Suprapubic skin (tissue), 4 donors: ENCODE results near the gene SMIM41. TPM values are rescaled to one million over a fixed set of nuclear protein-coding genes. Genes with fewer than 3 reads are reported as not detected.
A peak's percentile ranks its signal among the peaks of the same experiment; 100 is the strongest.

ENCODE experiments used
- DNase-seq, 2 donors: peaks; one replicate each; pipeline ENCODE4 v3.0.0-alpha.2; 2019; ENCODE audit warnings: low spot score in 2 of 2
- H3K27ac ChIP-seq: fragments of 200-600 bp; sonication (generic); one replicate; pipeline ENCODE4 v1.5.1; 2019
- H3K27me3 ChIP-seq: fragments of 200-600 bp; sonication (generic); one replicate; pipeline ENCODE4 v1.5.1; 2019
- H3K36me3 ChIP-seq: fragments of 200-600 bp; sonication (generic); one replicate; pipeline ENCODE4 v1.5.1; 2019
- H3K4me1 ChIP-seq: fragments of 200-600 bp; sonication (generic); one replicate; pipeline ENCODE4 v1.5.1; 2019
- H3K4me3 ChIP-seq: fragments of 200-600 bp; sonication (generic); one replicate; pipeline ENCODE4 v1.5.1; 2019; ENCODE audit warnings: mild to moderate bottlenecking
- H3K9me3 ChIP-seq: fragments of 200-600 bp; sonication (generic); one replicate; pipeline ENCODE4 v1.5.1; 2019
- CTCF ChIP-seq, 2 donors: fragments of 200-600 bp in 1 of 2; fragments of 450-650 bp in 1 of 2; sonication (generic) in 1 of 2; IDR thresholded peaks; one replicate each; pipeline ENCODE4 v1.5.1; 2016 to 2019; ENCODE audit warnings: antibody characterized with exemption in 2 of 2, mild to moderate bottlenecking in 1 of 2, moderate library complexity in 1 of 2
- EP300 ChIP-seq: sonication (generic); formaldehyde crosslinking; IDR thresholded peaks from one replicate; pipeline ENCODE4 v1.6.1; 2017; ENCODE audit warnings: antibody characterized with exemption
- POLR2A ChIP-seq, 2 donors: fragments of 450-650 bp; IDR thresholded peaks; one replicate each; pipeline ENCODE4 v1.6.1; 2017; ENCODE audit warnings: antibody characterized with exemption in 2 of 2, mild to moderate bottlenecking in 2 of 2, moderate library complexity in 2 of 2
- POLR2AphosphoS5 ChIP-seq, 3 donors: sonication (generic); formaldehyde crosslinking; IDR thresholded peaks; one replicate each; pipeline ENCODE4 v1.6.1; 2017; ENCODE audit warnings: antibody characterized with exemption in 3 of 3
- WGBS: methylation state at CpG from one replicate; pipeline ENCODE4 v1.1.5; 2018; 5-methylcytosine and 5-hydroxymethylcytosine counted together
- total RNA-seq, 4 donors: library from RNA; depleted of rRNA; stranded (reverse); fragments of >200 nt; gene quantifications; one replicate each; pipeline ENCODE4 v1.1.0, GENCODE V29; 2016

The SMIM41 gene
- total RNA-seq, 4 donors from 2014 or later, result 0.51 to 0.57 TPM; not detected in 2

GRCh38 chr12:52045794-52046199 lies 33.7 kb upstream of the SMIM41 start:
- Histone ChIP-seq H3K36me3 (no peaks in the 10 kb centered on the region), H3K27me3 (no peaks in the 10 kb centered on the region), H3K27ac (peak overlapping the region; percentile 74), H3K4me3 (no peak overlapping the region), H3K9me3 (no peaks in the 10 kb centered on the region), H3K4me1 (peaks cover 66% of the 10 kb centered on the region)
- no peak for DNase-seq
- 67% methylated on average over 1 of the region's 4 CpGs for WGBS
- TF ChIP-seq CTCF (IDR thresholded peaks at IDR 0.05) (no peak), POLR2A (IDR thresholded peaks at IDR 0.05) (no peak), EP300 (no peak)

- peaks cover 63% of the 10 kb centered on the region for H3K4me1 ChIP-seq
- 84% methylated on average over 7 of the region's 7 CpGs for WGBS
- no peak overlapping the region for H3K27ac ChIP-seq
Observed at GRCh38 chr12:52046859-52047258, 32.6 kb upstream of the SMIM41 start.

GRCh38 chr12:52049286-52049685 lies 30.2 kb upstream of the SMIM41 start:
- H3K4me1 ChIP-seq, result peaks cover 64% of the 10 kb centered on the region
- TF ChIP-seq EP300 (no peak), CTCF (IDR thresholded peaks at IDR 0.05) (no peak), POLR2AphosphoS5 (IDR thresholded peaks at IDR 0.05) (no peak), POLR2A (IDR thresholded peaks at IDR 0.05) (no peak)
- 76% methylated on average over 4 of the region's 4 CpGs for WGBS
- no peaks in the 10 kb centered on the region for H3K9me3 ChIP-seq
- no peak overlapping the region for H3K27ac ChIP-seq
- no peak for DNase-seq
- no peaks in the 10 kb centered on the region for H3K27me3 ChIP-seq
- no peak overlapping the region for H3K4me3 ChIP-seq
- peaks cover 8% of the 10 kb centered on the region for H3K36me3 ChIP-seq

More at GRCh38 chr12:52046859-52047258, 32.6 kb upstream of the SMIM41 start:
- Histone ChIP-seq H3K27me3 (no peaks in the 10 kb centered on the region), H3K4me3 (no peak overlapping the region), H3K36me3 (no peaks in the 10 kb centered on the region), H3K9me3 (no peaks in the 10 kb centered on the region)
- DNase-seq, result no peak
- TF ChIP-seq POLR2AphosphoS5 (IDR thresholded peaks at IDR 0.05) (no peak), CTCF (IDR thresholded peaks at IDR 0.05) (no peak), EP300 (no peak), POLR2A (IDR thresholded peaks at IDR 0.05) (no peak)

- no peaks in the 10 kb centered on the region for H3K27me3 ChIP-seq
- peaks cover 60% of the 10 kb centered on the region for H3K4me1 ChIP-seq
- H3K36me3 ChIP-seq, result peaks cover 11% of the 10 kb centered on the region
- no peak for DNase-seq
- no peaks in the 10 kb centered on the region for H3K9me3 ChIP-seq
- no peak overlapping the region for H3K4me3 ChIP-seq
- 85% methylated on average over 5 of the region's 5 CpGs for WGBS
- TF ChIP-seq EP300, result no peak
- TF ChIP-seq POLR2AphosphoS5 (IDR thresholded peaks at IDR 0.05), result no peak
- TF ChIP-seq POLR2A (IDR thresholded peaks at IDR 0.05), result no peak
- TF ChIP-seq CTCF (IDR thresholded peaks at IDR 0.05), result no peak
- peak overlapping the region; percentile 95 for H3K27ac ChIP-seq
Observed at GRCh38 chr12:52049688-52050087, 29.8 kb upstream of the SMIM41 start.

GRCh38 chr12:52050116-52050757 lies 29.3 kb upstream of the SMIM41 start:
- TF ChIP-seq CTCF (IDR thresholded peaks at IDR 0.05), result no peak
- TF ChIP-seq POLR2A (IDR thresholded peaks at IDR 0.05), result no peak
- peak in 1 of 3 donors; percentile 54 for TF ChIP-seq POLR2AphosphoS5 (IDR thresholded peaks at IDR 0.05)
- Histone ChIP-seq H3K4me3 (peak overlapping the region; percentile 74), H3K36me3 (peaks cover 17% of the 10 kb centered on the region), H3K27me3 (no peaks in the 10 kb centered on the region), H3K9me3 (no peaks in the 10 kb centered on the region), H3K27ac (peak overlapping the region; percentile 95), H3K4me1 (peaks cover 56% of the 10 kb centered on the region)
- peak in 1 of 2 donors; percentile 88 for DNase-seq
- 24% methylated on average over 16 of the region's 16 CpGs for WGBS
